ENCODE measurements around the gene GNB1.

- no peak for TF ChIP-seq SPI1 (IDR thresholded peaks at IDR 0.05; ENCODE audit: borderline replicate concordance, low read depth, low read length)
- no peak for TF ChIP-seq CEBPB (tag; IDR thresholded peaks at IDR 0.05)
- no peak for TF ChIP-seq POLR2A (conservative IDR thresholded peaks at IDR 0.05)
- no peak for TF ChIP-seq BRCA1 (IDR thresholded peaks at IDR 0.05)
- TF ChIP-seq BRCA1 (CRISPR knock-in tag; IDR thresholded peaks at IDR 0.05), result no peak
- TF ChIP-seq RCOR1 (IDR thresholded peaks at IDR 0.05; ENCODE audit: borderline replicate concordance in 1 of 2, low read depth in 2 of 2, low read length in 2 of 2), result no peak
Measured at GRCh38 chr1:1839311-1839965, 51.4 kb downstream of the GNB1 start.
